DMS53 (cell line): ENCODE measurements around the gene FBXO28.

Source experiments
- DNase-seq: peaks from one replicate; lab custom pipeline; 2025; lab: John Stamatoyannopoulos, UW

Gene FBXO28

GRCh38 chr1:224157316-224157715, 43.4 kb downstream of the FBXO28 start:
- no peak for DNase-seq

GRCh38 chr1:224159541-224159940, 45.6 kb downstream of the FBXO28 start:
- no peak for DNase-seq

- no peak for DNase-seq
Measured at GRCh38 chr1:224160171-224160682, 46.3 kb downstream of the FBXO28 start.

DNA sequence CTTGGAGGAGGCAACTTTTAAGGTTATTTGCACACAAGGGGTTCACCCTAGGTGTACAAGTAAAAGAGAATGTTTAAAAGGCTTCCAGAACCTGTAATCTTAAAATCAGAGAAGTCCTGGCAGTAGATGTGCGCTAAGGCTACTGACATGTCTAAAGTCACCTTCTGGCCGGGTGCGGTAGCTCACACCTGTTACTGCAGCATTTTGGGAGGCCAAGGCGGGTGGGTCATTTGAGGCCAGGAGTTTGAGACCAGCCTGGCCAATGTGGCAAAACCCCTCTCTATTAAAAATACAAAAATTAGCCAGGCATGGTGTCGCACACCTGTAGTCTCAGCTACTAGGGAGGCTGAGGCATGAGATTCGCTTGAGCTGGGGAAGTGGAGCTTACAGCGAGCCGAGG, 48.9 kb downstream of the FBXO28 start:
- DNase-seq = no peak

DNA sequence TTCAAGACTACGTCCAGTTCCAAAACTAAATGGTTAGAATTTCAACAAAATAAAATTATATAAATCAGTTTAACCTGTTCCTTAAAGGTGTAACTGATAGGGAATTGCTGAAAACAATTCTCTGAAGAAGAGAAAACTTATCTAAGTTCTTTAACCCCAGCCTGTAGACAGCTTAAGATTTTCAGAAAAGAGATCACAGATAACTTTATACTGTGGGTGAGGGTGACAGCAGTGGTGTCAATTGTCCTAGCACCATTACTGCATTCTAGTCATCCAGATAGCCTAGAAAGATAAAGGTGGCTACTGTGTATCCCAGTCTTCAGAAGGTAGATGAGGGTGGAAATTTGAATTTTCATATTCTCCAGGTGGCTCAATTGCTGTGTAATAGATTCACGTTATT, 49.4 kb downstream of the FBXO28 start:
- DNase-seq = no peak

DNA sequence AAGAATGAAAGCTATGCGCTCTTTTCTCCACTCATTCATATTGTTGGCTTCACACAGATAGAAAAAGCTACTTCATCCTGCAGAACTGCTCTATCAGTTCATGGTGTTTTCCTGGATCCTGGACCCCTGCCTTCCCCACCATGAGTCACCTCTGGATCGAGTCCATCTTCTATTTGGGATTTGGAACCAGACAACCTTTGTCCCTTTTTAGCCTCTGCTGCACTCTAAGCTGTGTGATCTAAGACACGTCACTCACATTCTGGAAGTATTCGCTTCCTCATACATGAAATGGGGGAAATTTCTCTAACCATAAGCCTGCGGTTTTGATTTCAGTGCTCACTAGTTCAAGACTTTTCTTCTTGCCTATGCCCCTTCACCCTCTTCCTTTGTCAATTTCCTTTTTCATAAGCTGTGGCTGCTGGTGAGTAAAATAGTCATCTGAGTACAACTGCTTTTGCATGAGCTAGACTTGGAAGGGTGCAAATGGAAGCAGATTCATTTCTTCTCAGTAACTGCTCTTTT, 55.0 kb downstream of the FBXO28 start:
- DNase-seq = no peak

- no peak for DNase-seq
Measured at GRCh38 chr1:224169718-224170270, 55.9 kb downstream of the FBXO28 start.

- no peak for DNase-seq
Measured at GRCh38 chr1:224170343-224170742, 56.4 kb downstream of the FBXO28 start.

- peak; percentile 37 for DNase-seq
Measured at GRCh38 chr1:224170748-224171478, 57.0 kb downstream of the FBXO28 start.

DNA sequence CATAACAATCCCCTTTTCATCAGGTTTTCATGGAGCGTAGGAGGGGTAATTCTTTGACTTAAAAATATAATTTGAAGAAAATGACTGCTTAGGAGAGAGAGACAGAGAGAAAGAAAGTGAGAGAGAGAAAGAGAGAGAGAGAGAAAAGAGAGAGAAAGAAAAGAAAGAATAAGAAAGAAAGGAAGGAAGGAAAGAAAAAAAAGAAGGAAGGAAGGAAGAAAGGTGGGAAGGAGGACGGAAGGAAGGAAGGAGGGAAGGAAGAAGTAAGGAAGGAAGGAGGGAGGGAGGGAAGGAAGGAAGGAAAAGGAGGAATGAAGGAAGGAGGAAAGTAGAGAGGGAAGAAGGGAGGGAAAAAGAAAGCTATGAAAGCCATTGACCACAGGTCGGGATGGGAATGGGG, 58.3 kb downstream of the FBXO28 start:
- no peak for DNase-seq

- no peak for DNase-seq
Measured at GRCh38 chr1:224173523-224173922, 59.6 kb downstream of the FBXO28 start.

- DNase-seq = no peak
Measured at GRCh38 chr1:224175617-224176016, 61.7 kb downstream of the FBXO28 start.

GRCh38 chr1:224177356-224177999, 63.6 kb downstream of the FBXO28 start:
- no peak for DNase-seq

- no peak for DNase-seq
Measured at GRCh38 chr1:224178894-224179293, 65.0 kb downstream of the FBXO28 start.

DNA sequence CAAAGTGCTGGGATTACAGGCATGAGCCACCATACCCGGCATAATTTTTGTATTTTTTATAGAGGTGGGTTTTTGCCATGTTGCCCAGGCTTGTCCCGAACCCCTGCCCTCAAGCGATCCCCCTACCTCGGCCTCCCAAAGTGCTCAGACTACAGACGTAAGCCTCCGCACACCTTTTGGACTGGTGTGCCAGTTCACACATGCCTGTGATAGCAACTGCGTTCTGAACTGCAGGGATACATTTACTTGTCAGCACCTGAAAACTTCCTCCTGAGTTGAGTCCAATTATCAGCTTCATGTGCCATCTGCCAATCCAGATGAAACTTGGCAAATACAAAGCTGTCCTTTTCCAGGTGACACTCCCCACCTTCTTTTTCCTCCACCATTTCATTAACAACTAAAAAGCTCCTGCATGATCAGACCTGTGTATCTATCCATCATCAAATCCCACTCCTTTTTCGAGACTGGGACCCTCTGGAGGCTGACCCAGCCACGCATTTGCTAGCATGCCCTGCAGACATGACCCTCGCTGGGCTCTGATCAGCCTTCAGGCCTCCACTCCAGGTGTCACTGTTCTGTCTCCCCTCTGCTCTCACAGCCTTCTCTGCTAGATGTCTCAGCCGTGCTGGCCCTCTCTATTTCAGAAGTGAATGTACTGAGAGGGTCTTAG, 67.0 kb downstream of the FBXO28 start:
- no peak for DNase-seq

DNA sequence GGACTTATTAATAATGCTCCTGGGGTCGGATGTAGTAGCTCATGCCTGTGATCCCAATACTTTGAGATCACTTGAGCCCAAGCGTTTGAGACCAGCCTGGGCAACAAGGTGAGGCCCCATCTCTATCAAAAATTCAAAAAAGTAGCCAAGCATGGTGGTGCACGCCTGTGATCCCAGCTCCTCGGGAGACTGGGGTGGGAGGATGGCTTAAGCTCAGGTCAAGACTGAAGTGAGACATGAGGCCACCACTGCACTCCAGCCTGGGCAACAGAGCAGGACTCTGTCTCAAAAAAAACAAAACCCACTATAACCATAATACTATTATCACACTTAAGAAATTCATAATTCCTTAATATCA, 67.5 kb downstream of the FBXO28 start:
- DNase-seq = no peak

DNA sequence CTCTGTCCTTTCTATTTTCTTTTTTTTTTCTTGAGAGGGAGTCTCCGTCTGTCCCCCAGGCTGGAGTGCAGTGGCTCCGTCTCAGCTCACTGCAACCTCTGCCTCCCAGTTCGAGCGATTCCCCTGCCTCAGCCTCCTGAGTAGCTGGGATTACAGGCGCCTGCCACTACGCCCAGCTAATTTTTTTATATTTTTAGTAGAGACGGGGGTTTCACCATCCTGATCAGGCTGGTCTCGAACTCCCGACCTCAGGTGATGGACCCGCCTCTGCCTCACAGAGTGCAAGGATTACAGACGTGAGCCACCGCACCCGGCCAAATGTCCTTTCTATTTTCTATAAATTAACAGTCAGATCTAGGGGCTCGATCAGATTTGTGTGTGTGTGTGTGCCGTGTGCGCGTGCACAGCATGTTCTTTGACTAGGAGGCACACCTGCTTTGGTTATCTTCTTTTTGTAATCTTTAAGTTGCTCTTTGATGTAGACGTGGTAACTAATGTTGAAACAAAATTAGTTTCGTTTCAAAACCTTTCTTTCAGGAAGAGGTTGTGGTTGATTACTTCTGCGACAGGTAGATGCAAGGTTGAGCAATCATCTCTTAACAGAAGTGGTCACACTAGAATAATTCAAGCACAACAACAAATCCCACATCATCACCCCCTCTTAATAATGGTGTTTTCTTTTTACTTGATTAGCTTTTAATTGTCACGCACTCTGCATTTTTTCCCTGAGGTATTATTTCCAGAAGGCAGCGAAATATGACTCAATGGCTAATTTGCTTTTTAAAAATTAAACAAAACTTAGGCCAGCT, 68.3 kb downstream of the FBXO28 start:
- peak; percentile 76 for DNase-seq

DNA sequence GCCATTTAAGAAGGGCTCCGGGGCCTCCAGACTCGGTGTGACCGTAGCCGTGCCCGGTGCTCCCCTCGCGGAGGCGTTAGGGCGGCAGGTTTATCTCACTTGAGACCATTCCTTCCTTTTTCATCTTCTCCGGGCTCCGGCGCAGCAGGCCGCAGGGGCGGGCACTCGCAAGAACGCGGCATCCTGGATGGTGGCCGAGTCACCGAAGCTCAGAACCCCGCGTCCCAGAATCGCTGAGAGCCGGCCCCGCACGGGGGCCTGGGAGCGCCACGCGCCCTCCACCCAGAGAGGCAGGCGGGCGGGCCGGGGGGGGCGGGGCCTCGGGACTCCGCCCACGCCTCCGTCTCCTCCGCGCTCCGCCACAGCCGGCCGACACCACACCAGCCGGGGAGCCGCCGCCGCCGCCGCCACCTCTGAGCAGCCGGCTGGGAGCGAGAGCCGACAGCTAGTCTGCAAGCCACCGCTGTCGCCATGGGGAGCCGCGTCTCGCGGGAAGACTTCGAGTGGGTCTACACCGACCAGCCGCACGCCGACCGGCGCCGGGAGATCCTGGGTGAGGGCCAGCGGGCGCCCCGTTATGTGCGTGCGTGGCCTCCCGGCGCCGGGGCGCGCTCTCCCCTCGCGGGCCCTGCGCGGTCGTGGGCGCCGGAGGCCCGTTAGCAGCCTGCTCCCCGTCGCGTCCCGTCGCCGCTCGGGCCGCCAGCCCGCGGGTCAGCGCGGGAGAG, 69.1 kb downstream of the FBXO28 start, which contains the start of gene DEGS1:
DEGS1 (plus strand) TSS at position 375 of the 725 bp plus-strand sequence; CDS start at position 472, 97 bp downstream.
- DNase-seq = peak; percentile 94

- peak; percentile 84 for DNase-seq
Measured at GRCh38 chr1:224183591-224184312, 69.8 kb downstream of the FBXO28 start.

GRCh38 chr1:224185208-224185607, 71.3 kb downstream of the FBXO28 start:
- no peak for DNase-seq
